Stimulated activated naive B cell treated with anti-CD40 and anti-IgM and Interleukin-4, amounts not matched to agents 10 μg/mL and 1 μg/mL and 100 μg/mL, for 72 hours (primary cell): ENCODE data around the gene UHMK1.
"Not testable (repeated sequence)": the region's sequence is repeated elsewhere in the genome, so short reads cannot be mapped to it uniquely, and the experiment has no call there.

ENCODE experiments used
- ATAC-seq, 2 donors: fragments of 150-1000 bp; cut with Tn5 transposase; replicated peaks; 2 replicates each; pipeline ENCODE4 v1.10.0; 2021; ENCODE audit warnings: moderate library complexity in 1 of 2
- DNase-seq: peaks from one replicate; pipeline ENCODE4 v3.0.0; 2021
- H3K27ac Mint-ChIP-seq: one replicate; pipeline ENCODE4 v1.8.0; 2022; ENCODE audit warnings: mild to moderate bottlenecking, mixed read lengths
- H3K27me3 Mint-ChIP-seq, 2 donors: one replicate each; pipeline ENCODE4 v1.8.0; 2022; ENCODE audit warnings: mixed read lengths in 2 of 2
- H3K36me3 Mint-ChIP-seq, 2 donors: one replicate each; pipeline ENCODE4 v1.8.0; 2022; ENCODE audit warnings: mixed read lengths in 2 of 2, mild to moderate bottlenecking in 1 of 2
- H3K4me1 Mint-ChIP-seq, 2 donors: one replicate each; pipeline ENCODE4 v1.8.0; 2022; ENCODE audit warnings: mixed read lengths in 2 of 2, mild to moderate bottlenecking in 1 of 2
- H3K4me3 Mint-ChIP-seq, 2 donors: one replicate each; pipeline ENCODE4 v1.8.0; 2022; ENCODE audit warnings: mild to moderate bottlenecking in 2 of 2, mixed read lengths in 2 of 2, moderate library complexity in 1 of 2
- H3K9me3 Mint-ChIP-seq, 2 donors: one replicate each; pipeline ENCODE4 v1.8.0; 2022; ENCODE audit warnings: mixed read lengths in 2 of 2, mild to moderate bottlenecking in 1 of 2

Gene UHMK1

DNA sequence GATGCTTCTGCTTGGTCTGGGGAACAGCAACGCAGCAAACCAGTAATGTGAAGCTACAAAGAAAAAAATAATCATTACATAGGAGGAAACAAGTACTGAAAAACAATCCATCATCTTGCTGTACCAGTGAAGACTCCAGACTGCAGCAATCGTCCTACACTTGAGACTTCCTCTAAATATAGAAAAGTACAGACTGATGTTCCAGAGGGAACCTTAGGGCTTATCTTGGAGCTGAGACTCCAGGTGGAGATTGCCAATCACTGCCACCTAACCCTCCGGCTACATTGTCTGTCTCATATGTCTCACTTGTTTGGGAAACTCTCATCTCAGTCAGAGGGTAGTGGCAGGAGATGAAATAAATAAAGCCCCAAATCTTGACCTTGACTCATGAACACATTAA is 9.4 kb upstream of the UHMK1 start:
- H3K27me3 Mint-ChIP-seq, result peaks cover 41 to 54% of the 10 kb centered on the region in 2 donors
- H3K4me3 Mint-ChIP-seq, result no peak overlapping the region
- H3K4me1 Mint-ChIP-seq, result no peaks in the 10 kb centered on the region
- no peaks in the 10 kb centered on the region for H3K36me3 Mint-ChIP-seq
- H3K9me3 Mint-ChIP-seq, result no peaks in the 10 kb centered on the region
- no peak for DNase-seq
- H3K27ac Mint-ChIP-seq, result no peak overlapping the region
- no peak for ATAC-seq

DNA sequence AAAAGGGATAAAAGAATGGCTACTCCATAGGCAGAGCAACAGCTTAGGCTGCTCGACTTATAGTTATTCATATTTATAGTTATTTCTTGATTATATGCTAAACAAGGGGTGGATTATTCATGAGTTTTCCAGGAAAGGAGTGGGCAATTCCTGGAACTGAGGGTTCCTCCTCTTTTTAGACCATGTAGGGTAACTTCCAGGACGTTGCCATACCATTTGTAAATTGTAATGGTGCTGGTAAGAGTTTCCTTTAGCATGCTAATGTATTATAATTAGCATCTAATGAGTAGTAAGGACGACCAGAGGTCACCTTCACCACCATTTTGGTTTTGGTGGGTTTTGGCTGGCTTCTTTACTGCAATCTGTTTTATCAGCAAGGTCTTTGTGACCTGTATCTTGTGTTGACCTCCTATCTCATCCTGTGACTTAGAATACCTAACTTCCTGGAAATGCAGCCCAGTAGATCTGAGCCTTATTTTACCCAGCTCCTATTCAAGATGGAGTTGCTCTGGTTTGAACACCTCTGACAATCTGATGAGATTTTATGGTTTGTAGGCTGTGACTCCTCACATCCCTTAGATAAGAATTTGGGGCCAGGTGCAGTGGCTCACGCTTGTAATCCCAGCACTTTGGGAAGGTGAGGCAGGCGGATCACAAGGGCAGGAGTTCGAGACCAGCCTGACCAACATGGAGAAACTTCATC is 1.9 kb upstream of the UHMK1 start:
- ATAC-seq, H3K36me3 Mint-ChIP-seq, H3K9me3 Mint-ChIP-seq, H3K27ac Mint-ChIP-seq, H3K27me3 Mint-ChIP-seq, DNase-seq: not testable (repeated sequence)
- Mint-ChIP-seq H3K4me3 (peak overlapping the region in 1 of 2 donors; percentile 21), H3K4me1 (peaks cover 8 to 27% of the 10 kb centered on the region in 2 donors)

DNA sequence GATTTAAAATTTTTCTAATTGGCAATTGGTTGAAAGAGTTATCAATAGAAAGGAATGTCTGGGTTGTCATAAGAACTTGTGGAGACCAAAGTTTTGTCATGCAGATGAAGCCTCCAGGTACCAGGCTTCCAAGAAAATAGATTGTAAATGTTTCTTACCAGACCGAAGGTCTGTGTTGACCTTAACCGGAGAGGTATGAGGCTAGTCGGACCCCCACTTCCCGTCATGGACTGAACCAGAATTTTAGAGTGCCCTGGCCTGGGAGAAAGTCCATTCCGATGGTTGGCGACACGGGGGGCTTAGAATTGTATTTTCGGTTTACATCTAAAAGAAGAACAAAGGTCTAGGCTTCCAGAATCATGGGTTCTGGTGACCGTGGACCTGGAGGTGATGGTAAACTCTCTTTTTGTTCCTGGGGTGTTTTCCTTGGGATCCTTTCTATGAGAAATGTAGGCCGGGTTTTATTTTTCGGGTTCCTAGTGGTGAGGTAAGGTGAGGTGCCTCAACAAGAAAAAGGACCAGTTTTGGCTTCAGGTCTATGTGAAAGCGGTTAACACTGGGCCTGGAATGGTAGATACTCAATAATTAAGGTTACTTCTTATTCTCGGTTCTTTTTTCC is 405 bp upstream of the UHMK1 start:
- Mint-ChIP-seq H3K27ac (peak overlapping the region; percentile 98), H3K4me3 (peak overlapping the region; percentile 90 to 98), H3K36me3 (peaks cover 0 to 13% of the 10 kb centered on the region in 2 donors), H3K27me3 (no peaks in the 10 kb centered on the region), H3K9me3 (no peaks in the 10 kb centered on the region), H3K4me1 (peaks cover 8 to 28% of the 10 kb centered on the region in 2 donors)
- no peak for DNase-seq
- no peak for ATAC-seq

DNA sequence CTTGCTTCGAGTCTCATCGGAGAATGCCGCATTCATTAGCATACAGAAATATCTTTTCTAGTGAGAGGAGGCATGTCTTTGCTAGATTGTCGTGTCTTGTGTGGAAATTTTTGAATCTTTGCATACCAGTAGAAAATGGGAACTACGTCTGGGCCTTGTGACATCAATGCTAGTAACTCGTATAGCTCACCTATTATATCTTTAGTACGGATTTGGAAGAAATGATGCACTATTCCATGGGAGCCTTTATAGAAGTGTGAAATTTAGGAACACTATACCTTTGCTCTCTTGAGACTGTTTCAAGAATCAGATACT is 835 bp downstream of the UHMK1 start:
- peak overlapping the region; percentile 98 for H3K27ac Mint-ChIP-seq
- H3K4me3 Mint-ChIP-seq, result peak overlapping the region; percentile 90 to 98
- H3K4me1 Mint-ChIP-seq, result peaks cover 8 to 28% of the 10 kb centered on the region in 2 donors
- H3K36me3 Mint-ChIP-seq, result peaks cover 0 to 13% of the 10 kb centered on the region in 2 donors
- H3K9me3 Mint-ChIP-seq, result no peaks in the 10 kb centered on the region
- H3K27me3 Mint-ChIP-seq, result no peaks in the 10 kb centered on the region
- peak; percentile 35 to 49 for ATAC-seq
- DNase-seq, result peak; percentile 2

DNA sequence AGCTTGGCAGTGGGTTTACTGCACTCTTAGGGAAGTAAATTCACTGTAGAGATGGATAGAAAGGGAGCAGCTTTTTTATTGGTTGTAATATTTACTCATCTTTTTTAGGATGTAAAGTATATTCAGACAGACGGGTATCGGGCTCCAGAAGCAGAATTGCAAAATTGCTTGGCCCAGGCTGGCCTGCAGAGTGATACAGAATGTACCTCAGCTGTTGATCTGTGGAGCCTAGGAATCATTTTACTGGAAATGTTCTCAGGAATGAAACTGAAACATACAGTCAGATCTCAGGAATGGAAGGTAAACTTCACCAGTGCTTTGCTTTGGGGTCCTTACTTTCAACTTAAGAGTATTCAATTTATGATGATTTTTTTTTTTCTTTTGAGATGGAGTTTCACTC is 3.2 kb downstream of the UHMK1 start:
- ATAC-seq (no peak), DNase-seq (no peak)
- H3K27me3 Mint-ChIP-seq, result no peaks in the 10 kb centered on the region
- H3K4me3 Mint-ChIP-seq, result no peak overlapping the region
- H3K4me1 Mint-ChIP-seq, result peaks cover 8 to 28% of the 10 kb centered on the region in 2 donors
- H3K36me3 Mint-ChIP-seq, result peaks cover 0 to 17% of the 10 kb centered on the region in 2 donors
- H3K9me3 Mint-ChIP-seq, result no peaks in the 10 kb centered on the region
- no peak overlapping the region for H3K27ac Mint-ChIP-seq

DNA sequence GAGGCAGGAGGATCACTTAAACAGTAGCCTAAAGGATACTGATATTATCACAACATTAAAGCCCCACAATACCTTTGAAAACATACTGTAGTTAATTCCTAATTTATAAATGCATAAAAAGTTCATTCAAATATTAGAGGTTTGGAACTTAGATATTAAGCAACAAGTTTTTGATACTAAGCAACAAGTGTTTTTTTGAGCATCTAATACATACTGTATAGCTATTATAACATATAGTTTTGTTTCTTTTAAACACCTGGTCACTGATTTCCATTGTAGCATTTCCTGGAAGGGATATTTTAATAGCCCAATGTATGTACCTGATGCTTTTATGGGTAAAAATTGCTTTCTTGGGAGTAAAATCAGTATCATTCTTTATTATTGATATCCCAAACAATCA is 4.5 kb downstream of the UHMK1 start:
- Mint-ChIP-seq H3K36me3 (peaks cover 6 to 26% of the 10 kb centered on the region in 2 donors), H3K4me1 (peaks cover 8 to 24% of the 10 kb centered on the region in 2 donors), H3K27me3 (no peaks in the 10 kb centered on the region), H3K27ac (no peak overlapping the region), H3K9me3 (no peaks in the 10 kb centered on the region), H3K4me3 (no peak overlapping the region)
- DNase-seq (no peak), ATAC-seq (no peak)

DNA sequence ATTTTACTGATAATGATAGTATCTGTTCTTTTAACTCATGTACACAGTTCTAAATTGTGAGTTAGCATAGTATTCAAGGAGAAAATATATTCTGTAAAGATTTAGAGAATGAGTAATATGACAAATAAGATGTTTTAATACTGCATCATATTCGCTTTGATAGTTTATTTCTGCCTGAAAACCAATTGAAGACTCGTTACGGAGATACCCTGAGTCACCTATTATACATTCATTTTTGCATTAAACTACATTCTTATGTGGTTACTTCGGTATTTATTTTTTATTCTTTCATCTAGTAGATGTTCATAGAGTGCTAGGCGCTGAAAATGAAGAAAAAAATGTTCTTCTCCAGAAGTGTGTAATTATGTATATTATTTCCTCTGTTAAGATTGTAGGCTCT is 5.3 kb downstream of the UHMK1 start:
- peaks cover 8 to 30% of the 10 kb centered on the region in 2 donors for H3K36me3 Mint-ChIP-seq
- DNase-seq (no peak), ATAC-seq (no peak)
- no peak overlapping the region for H3K4me3 Mint-ChIP-seq
- no peaks in the 10 kb centered on the region for H3K9me3 Mint-ChIP-seq
- H3K27ac Mint-ChIP-seq, result no peak overlapping the region
- H3K27me3 Mint-ChIP-seq, result no peaks in the 10 kb centered on the region
- H3K4me1 Mint-ChIP-seq, result peaks cover 8 to 20% of the 10 kb centered on the region in 2 donors

DNA sequence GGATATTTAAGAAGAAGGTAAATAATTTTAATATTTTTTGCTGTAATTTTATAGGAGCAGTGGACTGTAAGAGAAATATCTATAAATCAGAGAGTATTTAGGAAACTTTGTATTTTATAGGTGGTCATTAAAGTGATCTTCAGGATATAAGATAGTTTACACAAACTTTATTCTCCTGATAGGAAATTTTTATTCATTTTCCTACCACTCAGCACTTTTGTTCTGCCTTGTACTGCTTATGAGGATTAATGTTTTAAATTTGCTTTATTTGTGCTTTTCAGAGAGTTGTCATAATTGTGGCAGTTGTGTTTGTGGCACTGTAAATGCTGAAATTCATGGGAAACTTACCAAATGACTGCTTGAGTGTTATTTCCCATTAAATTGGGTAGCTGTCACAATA is 29.7 kb downstream of the UHMK1 start:
- H3K27ac Mint-ChIP-seq, result no peak overlapping the region
- no peaks in the 10 kb centered on the region for H3K27me3 Mint-ChIP-seq
- no peaks in the 10 kb centered on the region for H3K9me3 Mint-ChIP-seq
- H3K4me1 Mint-ChIP-seq, result peaks cover 17 to 18% of the 10 kb centered on the region in 2 donors
- DNase-seq, result no peak
- H3K4me3 Mint-ChIP-seq, result no peak overlapping the region
- H3K36me3 Mint-ChIP-seq, result peaks cover 18 to 37% of the 10 kb centered on the region in 2 donors
- no peak for ATAC-seq

DNA sequence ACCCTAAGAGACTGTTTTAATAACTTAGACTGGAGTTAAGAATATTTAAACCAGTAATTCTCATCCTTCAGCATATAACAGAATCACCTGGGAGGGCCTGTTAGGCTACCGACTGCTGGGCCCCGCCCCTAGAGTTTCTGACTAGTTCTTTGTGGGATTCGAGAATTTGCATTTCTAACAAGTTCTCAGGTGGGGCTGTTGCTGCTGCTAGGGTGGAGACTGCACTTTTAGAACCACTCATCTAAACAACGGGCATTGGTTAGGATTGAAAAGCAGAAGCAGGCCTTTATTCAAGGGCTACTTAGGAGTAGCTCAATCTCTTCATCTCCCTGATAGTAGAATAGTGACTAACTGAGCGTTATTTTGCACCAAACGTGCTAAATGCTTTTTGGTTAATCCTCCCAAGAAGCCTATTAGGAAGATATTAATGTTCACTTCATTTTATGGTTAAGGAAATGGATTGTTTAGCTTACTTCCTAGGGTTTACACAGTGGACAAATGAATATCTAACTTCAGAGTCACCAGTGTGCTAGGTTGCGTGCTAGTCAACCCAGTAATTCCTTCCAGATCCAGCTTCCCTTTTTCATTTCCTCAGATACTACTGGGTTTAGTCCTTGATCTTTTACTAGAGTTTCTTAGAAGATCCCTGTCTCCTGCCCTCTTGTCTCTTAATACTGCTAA is 32.8 kb downstream of the UHMK1 start:
- DNase-seq (peak; percentile 39), ATAC-seq (peak; percentile 99)
- H3K27ac Mint-ChIP-seq, result peak overlapping the region; percentile 74
- peaks cover 11 to 23% of the 10 kb centered on the region in 2 donors for H3K36me3 Mint-ChIP-seq
- H3K4me1 Mint-ChIP-seq, result peaks cover 17 to 18% of the 10 kb centered on the region in 2 donors
- H3K27me3 Mint-ChIP-seq, result no peaks in the 10 kb centered on the region
- no peaks in the 10 kb centered on the region for H3K9me3 Mint-ChIP-seq
- H3K4me3 Mint-ChIP-seq, result peak overlapping the region in 1 of 2 donors; percentile 3

DNA sequence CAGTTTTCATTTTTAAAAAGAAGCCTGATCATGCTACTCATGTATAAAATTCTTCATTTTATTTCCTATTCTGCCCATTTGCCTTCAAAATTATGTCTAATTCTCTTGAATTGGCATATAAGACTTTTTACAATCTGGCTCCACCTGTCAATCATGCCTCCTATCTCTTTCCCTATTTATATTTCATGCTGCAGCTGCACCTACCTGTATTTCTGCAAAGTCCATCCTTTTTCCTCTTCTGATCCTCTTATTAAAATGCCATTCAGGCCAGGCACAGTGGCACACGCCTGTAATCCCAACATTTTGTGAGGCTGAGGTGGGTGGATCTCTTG is 33.3 kb downstream of the UHMK1 start:
- Mint-ChIP-seq H3K36me3 (peaks cover 11 to 23% of the 10 kb centered on the region in 2 donors), H3K4me1 (peaks cover 17 to 18% of the 10 kb centered on the region in 2 donors), H3K27ac (peak overlapping the region; percentile 15), H3K27me3 (no peaks in the 10 kb centered on the region), H3K9me3 (no peaks in the 10 kb centered on the region), H3K4me3 (no peak overlapping the region)
- DNase-seq (no peak), ATAC-seq (no peak)

DNA sequence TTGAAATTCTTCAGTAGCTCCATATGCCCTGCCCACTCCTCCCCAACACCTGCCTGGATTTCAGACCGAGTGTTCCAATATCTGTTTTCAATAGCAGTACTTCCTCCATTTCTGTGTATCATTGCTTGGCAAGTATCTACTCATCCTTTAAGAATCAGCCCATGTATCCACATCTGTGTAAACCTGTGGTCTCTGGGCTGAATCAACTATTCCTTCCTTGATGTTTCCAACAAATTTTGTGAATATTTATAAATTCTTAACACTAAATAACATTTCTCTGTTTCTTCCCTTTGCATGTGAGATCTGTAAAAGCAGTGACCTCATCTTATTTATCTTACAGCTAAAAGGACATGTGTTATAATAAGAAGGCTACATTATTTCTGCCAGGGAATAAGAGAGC is 37.9 kb downstream of the UHMK1 start:
- Mint-ChIP-seq H3K4me1 (peaks cover 8 to 11% of the 10 kb centered on the region in 2 donors), H3K27ac (no peak overlapping the region), H3K36me3 (peaks cover 7 to 11% of the 10 kb centered on the region in 2 donors)

DNA sequence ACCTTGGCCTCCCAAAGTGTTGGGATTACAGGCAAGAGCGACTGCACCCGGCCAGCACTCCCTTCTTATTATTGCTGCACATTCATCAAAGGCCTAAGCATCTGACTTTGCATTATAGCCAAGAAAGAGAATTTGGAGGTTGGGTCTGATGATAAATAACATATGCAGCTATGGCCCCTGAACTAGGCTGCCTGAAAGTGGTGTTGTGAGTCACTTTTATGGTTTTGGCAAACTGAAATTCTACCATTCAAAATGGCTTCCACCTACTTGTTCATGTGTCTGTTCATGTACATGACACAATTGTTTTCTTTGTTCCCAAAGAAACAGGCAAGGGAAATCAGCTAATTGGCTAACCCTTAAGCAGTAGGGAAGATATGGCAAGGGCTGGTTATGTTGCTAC is 38.9 kb downstream of the UHMK1 start:
- H3K27me3 Mint-ChIP-seq, result no peaks in the 10 kb centered on the region
- no peaks in the 10 kb centered on the region for H3K9me3 Mint-ChIP-seq
- H3K27ac Mint-ChIP-seq, result no peak overlapping the region
- ATAC-seq (no peak), DNase-seq (no peak)
- H3K36me3 Mint-ChIP-seq, result peaks cover 9 to 16% of the 10 kb centered on the region in 2 donors
- peaks cover 0 to 3% of the 10 kb centered on the region in 2 donors for H3K4me1 Mint-ChIP-seq
- H3K4me3 Mint-ChIP-seq, result no peak overlapping the region

More for the DNA sequence above, 37.9 kb downstream of the UHMK1 start:
- H3K4me3 Mint-ChIP-seq, result no peak overlapping the region
- ATAC-seq, result no peak
- no peak for DNase-seq
- H3K27me3 Mint-ChIP-seq, result no peaks in the 10 kb centered on the region
- no peaks in the 10 kb centered on the region for H3K9me3 Mint-ChIP-seq

DNA sequence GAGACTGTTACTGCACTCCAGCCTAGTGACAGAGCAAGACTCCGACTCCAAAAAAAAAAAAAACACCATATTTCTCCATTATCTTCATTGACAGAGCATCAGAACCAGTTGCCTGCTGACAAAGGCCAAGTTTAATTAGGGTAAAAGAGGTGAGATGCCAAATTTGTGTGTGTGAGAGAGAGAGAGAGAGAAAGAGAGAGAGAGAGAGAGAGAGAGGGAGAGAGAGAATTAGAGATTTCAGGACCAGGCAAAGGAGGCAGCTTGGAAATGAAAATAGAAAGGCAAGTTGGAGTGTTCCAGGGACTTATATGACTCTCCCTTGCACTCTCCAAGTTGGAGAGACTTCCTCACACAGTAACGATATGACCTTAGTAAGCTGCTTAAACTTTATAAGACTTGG is 39.6 kb downstream of the UHMK1 start:
- DNase-seq, result no peak
- no peaks in the 10 kb centered on the region for H3K9me3 Mint-ChIP-seq
- no peak overlapping the region for H3K27ac Mint-ChIP-seq
- H3K36me3 Mint-ChIP-seq, result peaks cover 6 to 12% of the 10 kb centered on the region in 2 donors
- no peak for ATAC-seq
- no peaks in the 10 kb centered on the region for H3K4me1 Mint-ChIP-seq
- H3K27me3 Mint-ChIP-seq, result no peaks in the 10 kb centered on the region
- H3K4me3 Mint-ChIP-seq, result no peak overlapping the region

DNA sequence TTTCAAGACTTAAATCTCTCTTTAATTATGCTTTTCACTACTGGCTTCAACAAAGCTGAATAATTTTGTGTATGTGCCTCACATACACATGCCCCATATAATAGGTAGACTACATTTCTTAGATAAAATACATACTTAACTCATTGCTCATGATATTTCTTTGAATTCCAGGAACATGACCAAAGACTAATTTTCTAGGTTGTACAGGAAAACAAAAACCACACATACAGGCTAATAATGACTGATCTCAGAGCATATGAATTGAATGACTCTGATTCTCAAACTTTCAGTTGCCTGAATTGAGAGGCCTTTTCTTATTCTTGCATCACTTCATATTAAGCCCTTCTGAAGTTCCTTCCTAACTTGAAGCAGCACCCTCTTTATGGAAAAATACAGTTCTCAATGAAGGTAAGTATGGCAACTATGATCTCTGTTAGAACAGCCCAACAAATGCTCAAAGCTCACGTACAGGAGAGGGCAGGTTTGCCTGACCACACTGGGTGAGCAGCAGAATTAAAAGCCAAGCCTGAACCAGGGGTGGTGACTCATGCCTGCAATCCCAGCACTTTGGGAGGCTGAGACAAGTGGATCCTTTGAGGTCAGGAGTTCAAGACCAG is 41.3 kb downstream of the UHMK1 start:
- Mint-ChIP-seq H3K9me3 (peaks cover 3 to 8% of the 10 kb centered on the region in 2 donors), H3K27me3 (no peaks in the 10 kb centered on the region), H3K4me1 (no peaks in the 10 kb centered on the region), H3K27ac (no peak overlapping the region), H3K4me3 (no peak overlapping the region), H3K36me3 (peaks cover 6 to 18% of the 10 kb centered on the region in 2 donors)
- ATAC-seq (no peak), DNase-seq (no peak)
